Islet of Langerhans (tissue), 1 donor: ENCODE measurements around the gene CEP112.
"Not testable (repeated sequence)": the region's sequence is repeated elsewhere in the genome, so short reads cannot be mapped to it uniquely, and the experiment has no call there.

ENCODE experiments used
- FAIRE-seq: peaks from one replicate; lab custom pipeline; 2011; peaks lifted over from hg19 to GRCh38; lab: Jason Lieb, UNC

Gene CEP112

GRCh38 chr17:65727832-65728231 is 464.1 kb downstream of the CEP112 start:
- no peak for FAIRE-seq

- FAIRE-seq, result no peak
These were observed 464.7 kb downstream of the CEP112 start for GRCh38 chr17:65727246-65727645.

- FAIRE-seq, result no peak
These were observed 468.3 kb downstream of the CEP112 start for GRCh38 chr17:65723431-65724151.

GRCh38 chr17:65718601-65719000 is 473.3 kb downstream of the CEP112 start:
- no peak for FAIRE-seq

GRCh38 chr17:65712383-65713267 is 479.3 kb downstream of the CEP112 start:
- no peak for FAIRE-seq

GRCh38 chr17:65711671-65712276 is 480.2 kb downstream of the CEP112 start:
- no peak for FAIRE-seq

GRCh38 chr17:65707780-65708179 is 484.2 kb downstream of the CEP112 start:
- FAIRE-seq, result no peak

GRCh38 chr17:65704731-65705130 is 487.2 kb downstream of the CEP112 start:
- FAIRE-seq, result no peak

- no peak for FAIRE-seq
These were observed 488.0 kb downstream of the CEP112 start for GRCh38 chr17:65703891-65704290.

- no peak for FAIRE-seq
These were observed 492.5 kb downstream of the CEP112 start for GRCh38 chr17:65699459-65699858.

- FAIRE-seq, result no peak
These were observed 493.4 kb downstream of the CEP112 start for GRCh38 chr17:65698381-65699061.

GRCh38 chr17:65697661-65698060 is 494.3 kb downstream of the CEP112 start:
- no peak for FAIRE-seq

- peak; percentile 87 for FAIRE-seq
These were observed 495.1 kb downstream of the CEP112 start for GRCh38 chr17:65696739-65697394.

- FAIRE-seq, result no peak
These were observed 497.3 kb downstream of the CEP112 start for GRCh38 chr17:65694601-65695000.

- FAIRE-seq, result no peak
These were observed 501.2 kb downstream of the CEP112 start for GRCh38 chr17:65690626-65691310.

- no peak for FAIRE-seq
These were observed 503.6 kb downstream of the CEP112 start for GRCh38 chr17:65688307-65688706.

- FAIRE-seq, result no peak
These were observed 506.8 kb downstream of the CEP112 start for GRCh38 chr17:65685110-65685509.

GRCh38 chr17:65684631-65685030 is 507.3 kb downstream of the CEP112 start:
- FAIRE-seq, result no peak

GRCh38 chr17:65683428-65683827 is 508.5 kb downstream of the CEP112 start:
- FAIRE-seq, result no peak

- not testable (repeated sequence) for FAIRE-seq
These were observed 510.2 kb downstream of the CEP112 start for GRCh38 chr17:65681763-65682162.

- peak; percentile 78 for FAIRE-seq
These were observed 512.6 kb downstream of the CEP112 start for GRCh38 chr17:65679165-65679845.
